ENCODE data around the gene RNLS.
"Not testable (repeated sequence)": the region's sequence is repeated elsewhere in the genome, so short reads cannot be mapped to it uniquely, and the experiment has no call there.

RNLS gene

GRCh38 chr10:88521791-88522190 lies 61.3 kb downstream of the RNLS start:
- DNase-seq = no peak

- DNase-seq = no peak
Measured at GRCh38 chr10:88515235-88515634, 67.9 kb downstream of the RNLS start.

GRCh38 chr10:88512599-88512998 lies 70.5 kb downstream of the RNLS start:
- DNase-seq = no peak

- DNase-seq = no peak
Measured at GRCh38 chr10:88508796-88509195, 74.3 kb downstream of the RNLS start.

GRCh38 chr10:88507826-88508453 lies 75.2 kb downstream of the RNLS start:
- no peak for DNase-seq

GRCh38 chr10:88507404-88507803 lies 75.7 kb downstream of the RNLS start:
- DNase-seq = no peak

- DNase-seq = no peak
Measured at GRCh38 chr10:88505680-88506215, 77.4 kb downstream of the RNLS start.

GRCh38 chr10:88505265-88505664 lies 77.9 kb downstream of the RNLS start:
- no peak for DNase-seq

- DNase-seq = no peak
Measured at GRCh38 chr10:88500656-88501055, 82.5 kb downstream of the RNLS start.

GRCh38 chr10:88499569-88500470 lies 83.3 kb downstream of the RNLS start:
- no peak for DNase-seq

- DNase-seq = no peak
Measured at GRCh38 chr10:88497913-88498312, 85.2 kb downstream of the RNLS start.

GRCh38 chr10:88494537-88494936 lies 88.6 kb downstream of the RNLS start:
- no peak for DNase-seq

- no peak for DNase-seq
Measured at GRCh38 chr10:88493691-88494483, 89.2 kb downstream of the RNLS start.

- peak; percentile 1 to 25 for DNase-seq
Measured at GRCh38 chr10:88491314-88491713, 91.8 kb downstream of the RNLS start.

- peak; percentile 34 to 47 for DNase-seq
Measured at GRCh38 chr10:88490231-88490980, 92.7 kb downstream of the RNLS start.

- DNase-seq = no peak
Measured at GRCh38 chr10:88489107-88489506, 94.0 kb downstream of the RNLS start.

- not testable (repeated sequence) for DNase-seq
Measured at GRCh38 chr10:88486816-88487215, 96.3 kb downstream of the RNLS start.

- DNase-seq = no peak
Measured at GRCh38 chr10:88482220-88482619, 100.9 kb downstream of the RNLS start.

- no peak for DNase-seq
Measured at GRCh38 chr10:88478256-88478655, 104.9 kb downstream of the RNLS start.

GRCh38 chr10:88477343-88478085 lies 105.6 kb downstream of the RNLS start:
- DNase-seq = no peak
